Amygdala (tissue), 56 donors: Measurements from ENCODE around the gene ITM2C.
A peak's percentile ranks its signal among the peaks of the same experiment; 100 is the strongest.

Source experiments
- DNase-seq, 56 donors: peaks; one replicate each; lab custom pipeline; 2025; lab: John Stamatoyannopoulos, UW

ITM2C gene

DNA sequence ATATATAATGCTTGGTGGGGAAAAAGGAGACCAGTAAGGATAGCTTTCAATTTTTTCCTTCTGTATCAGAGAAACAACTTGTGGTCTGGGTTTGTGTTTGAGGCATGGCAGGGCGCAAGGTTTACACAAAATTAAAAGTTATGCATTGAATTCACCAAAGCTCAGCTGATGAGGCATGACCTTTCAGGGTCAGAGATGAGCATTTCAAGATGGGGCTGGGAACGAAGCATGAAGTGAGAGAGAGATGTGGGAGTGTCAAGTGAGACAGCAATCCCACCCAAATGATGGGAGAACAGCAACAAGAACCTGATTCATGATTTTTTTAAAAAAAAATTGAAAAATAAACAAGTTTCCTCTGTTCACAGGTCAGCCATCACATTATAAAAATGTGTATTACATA lies 55.4 kb downstream of the ITM2C start:
- no peak for DNase-seq

DNA sequence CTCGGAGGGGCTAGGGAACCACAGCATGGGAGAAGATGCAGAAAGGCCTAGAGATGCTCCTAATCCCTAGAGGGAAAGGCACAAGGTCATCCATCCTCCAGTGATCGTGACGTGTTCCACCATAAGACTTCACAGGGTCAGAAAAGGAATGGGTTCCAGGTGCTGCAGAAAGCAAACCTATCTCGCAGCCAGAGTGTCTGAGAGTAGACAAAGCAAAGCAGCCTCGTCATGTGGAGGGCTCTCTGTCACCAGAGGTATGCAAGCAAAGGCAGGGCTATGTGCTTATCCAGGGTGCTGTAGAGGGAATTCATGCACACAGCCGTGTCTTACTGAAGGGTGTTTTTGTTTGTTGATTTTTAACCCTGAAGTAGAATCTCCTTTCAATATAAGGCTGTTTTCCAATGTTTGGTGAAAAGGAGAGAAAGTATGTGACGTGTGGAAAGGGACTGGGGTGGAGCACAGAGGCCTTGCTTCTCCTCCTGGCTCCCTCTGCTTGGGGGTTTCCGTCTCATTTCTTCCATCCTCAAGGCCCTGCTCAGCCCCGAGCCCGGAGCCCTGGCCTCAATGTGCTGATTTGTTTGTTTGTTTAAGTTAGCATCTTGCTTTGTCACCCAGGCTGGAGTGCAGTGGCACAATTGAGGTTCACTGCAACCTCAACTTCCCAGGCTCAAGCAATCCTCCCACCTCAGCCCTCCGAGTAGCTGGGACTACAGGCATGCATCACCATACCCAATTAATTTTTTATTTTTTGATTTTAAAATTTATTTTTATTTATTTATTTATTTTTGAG lies 57.3 kb downstream of the ITM2C start:
- DNase-seq, result no peak

DNA sequence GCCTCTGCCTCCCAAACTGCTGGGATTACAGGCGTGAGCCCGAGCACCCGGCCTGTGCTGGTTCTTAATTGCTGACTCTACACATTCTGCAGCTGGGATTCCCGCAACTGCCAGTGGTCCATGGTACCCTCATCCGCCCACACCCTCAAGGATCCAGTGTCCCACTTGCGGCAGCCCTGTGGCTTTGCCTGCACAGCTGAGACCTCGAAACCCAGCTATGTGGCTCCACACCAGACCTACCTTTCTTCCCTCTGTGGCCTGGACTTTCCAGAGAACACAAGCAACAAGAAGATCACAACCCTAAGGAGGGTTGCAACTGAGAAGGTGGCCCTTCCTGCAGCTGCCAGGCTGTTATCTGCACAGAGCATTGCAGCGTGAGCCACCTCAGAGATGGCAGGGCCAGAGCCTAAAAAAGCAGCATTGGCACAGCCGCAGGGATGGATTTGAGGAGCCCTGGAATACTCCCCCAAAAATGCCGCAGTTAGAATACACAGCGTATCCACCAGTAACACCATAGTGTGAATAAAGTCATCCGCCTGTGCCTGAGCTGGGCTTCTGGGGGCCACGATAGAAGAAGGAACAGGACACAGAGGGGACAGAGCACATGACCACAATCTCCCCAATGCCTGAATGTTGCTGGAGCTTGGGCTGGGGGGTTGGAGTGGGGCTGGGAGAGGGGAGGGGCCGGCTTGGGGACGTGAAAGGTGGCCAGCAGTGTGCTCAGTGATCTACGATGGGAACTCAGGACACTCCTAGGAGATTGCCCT lies 58.4 kb downstream of the ITM2C start:
- DNase-seq, result no peak

DNA sequence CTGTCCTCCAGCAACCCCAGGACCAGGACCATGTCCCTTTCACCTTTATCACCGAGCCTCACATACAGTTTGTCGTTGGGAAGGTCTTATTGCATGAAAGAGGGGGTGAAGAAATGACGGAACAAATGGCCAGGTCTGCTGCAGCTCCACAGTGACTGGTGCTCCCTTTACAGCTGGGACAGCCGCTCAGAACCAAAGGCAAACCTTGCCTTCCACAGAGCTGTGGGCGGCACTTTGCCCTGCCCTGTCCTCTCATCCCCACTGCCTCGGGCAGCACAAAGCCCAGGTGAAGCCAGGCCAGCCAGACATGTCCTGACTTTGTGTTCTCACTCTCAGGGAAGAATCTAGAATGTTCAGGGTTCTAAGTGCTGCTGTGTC lies 59.3 kb downstream of the ITM2C start:
- no peak for DNase-seq

DNA sequence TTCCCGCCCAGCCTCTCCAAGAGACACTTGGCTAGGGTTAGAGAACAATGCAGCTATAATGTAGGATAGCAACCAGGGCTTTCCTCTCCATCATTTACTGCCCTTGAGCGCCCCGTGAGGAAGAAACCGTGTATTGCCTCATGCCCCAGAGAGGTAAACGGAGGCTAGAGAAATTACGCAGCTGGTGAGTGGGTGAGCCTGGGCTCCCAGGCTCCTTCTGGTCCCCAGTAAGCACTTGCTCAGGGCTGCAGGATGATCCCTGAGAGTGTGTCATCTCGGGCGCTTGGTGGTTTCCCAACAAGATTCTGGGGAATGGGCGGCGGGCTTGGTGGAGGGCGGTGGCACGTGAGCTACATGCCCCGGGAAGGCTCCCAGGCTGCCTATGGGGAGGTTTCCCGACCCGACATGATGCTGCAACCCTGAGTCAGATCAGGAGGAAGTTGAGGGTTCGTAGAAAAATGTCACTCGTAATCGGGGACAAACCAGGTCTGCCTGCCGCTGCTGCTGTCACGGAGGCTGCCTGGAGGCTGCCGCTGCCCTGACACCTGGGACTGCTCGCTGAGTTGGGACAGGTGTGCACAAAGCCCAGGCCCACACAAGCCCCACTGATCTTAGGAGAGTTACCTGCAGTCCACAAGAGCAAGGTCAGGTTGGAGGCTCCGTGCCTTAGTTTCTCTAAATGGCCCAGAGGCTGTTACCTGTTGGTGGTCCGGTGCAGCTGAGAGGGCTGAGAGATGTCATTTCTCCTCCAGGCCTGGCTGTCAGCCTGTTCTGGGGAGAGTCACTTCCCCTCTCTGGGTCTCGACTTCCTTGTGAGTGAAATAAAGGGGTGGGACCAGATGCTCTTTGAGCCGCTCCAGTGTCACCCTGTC lies 60.0 kb downstream of the ITM2C start, which contains the start of gene GPR55:
TSS of gene GPR55 (minus strand) at position 773 of the 872 bp plus-strand sequence. CDS start 14,280 bp downstream, outside the sequence.
- DNase-seq, result peak in 4 of 56 donors; percentile 5 to 20 (median 14)

DNA sequence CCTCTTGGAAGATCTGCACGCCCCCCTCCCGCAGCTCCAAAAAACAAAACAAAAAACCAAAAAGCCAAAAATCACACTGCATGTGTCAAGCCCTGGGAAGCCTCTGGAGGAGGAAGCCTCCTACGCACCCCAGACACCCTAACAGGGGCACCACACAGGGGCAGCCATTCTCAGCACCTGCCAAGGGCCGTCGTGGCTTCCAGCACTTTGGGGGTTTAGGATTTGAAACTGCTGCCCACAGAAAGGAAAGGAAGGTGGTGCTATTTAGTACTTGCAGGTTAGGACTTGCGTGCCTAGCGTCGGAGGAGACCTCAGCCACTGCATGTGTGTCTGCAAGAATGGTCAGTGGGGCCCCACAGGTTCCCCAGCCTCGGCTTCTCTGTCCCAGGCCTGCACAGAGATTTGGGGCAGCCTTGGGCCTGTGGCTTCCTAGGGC lies 60.7 kb downstream of the ITM2C start:
- DNase-seq, result no peak

DNA sequence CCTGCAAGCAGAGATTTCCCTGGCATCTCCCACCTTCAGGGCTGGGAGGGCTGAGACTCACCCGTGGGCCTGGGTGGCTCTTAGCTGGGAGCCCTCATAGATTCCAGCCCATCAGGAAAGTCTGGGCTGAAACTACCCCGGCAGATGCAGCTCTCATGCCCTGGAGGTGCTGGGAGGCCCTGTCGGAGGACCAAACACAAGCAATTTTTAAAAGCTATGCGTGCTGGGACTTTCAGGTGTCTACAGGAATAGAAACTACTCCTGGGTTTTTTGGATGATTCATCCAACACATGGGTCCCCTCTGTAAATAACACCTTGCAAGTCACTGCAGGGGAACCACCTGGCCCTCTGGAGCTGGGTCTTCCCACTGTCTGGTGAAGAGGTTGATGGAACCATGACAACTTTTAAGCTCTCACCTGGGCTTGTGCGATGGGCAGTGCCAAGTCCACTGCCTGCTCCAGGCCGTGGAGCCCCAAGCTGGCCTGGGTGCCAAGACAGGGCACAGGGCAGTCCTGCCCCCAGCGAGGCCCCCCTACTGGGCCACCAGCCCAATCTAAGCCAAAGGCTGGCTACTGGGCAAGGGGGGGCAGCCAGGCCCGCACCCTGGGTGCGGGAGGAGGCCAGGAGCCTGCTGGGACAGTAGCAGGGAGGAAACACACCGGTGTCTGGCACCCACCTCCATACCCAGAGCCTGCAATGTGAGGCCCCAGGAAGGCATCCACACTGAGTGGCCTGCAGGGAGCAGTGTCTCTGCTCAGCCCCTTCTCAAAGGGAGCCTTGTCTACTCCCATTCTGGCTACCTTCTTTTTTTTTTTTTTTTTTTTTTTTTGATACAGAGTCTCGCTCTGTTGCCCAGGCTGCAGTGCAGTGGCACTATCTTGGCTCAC lies 61.4 kb downstream of the ITM2C start:
- no peak for DNase-seq

DNA sequence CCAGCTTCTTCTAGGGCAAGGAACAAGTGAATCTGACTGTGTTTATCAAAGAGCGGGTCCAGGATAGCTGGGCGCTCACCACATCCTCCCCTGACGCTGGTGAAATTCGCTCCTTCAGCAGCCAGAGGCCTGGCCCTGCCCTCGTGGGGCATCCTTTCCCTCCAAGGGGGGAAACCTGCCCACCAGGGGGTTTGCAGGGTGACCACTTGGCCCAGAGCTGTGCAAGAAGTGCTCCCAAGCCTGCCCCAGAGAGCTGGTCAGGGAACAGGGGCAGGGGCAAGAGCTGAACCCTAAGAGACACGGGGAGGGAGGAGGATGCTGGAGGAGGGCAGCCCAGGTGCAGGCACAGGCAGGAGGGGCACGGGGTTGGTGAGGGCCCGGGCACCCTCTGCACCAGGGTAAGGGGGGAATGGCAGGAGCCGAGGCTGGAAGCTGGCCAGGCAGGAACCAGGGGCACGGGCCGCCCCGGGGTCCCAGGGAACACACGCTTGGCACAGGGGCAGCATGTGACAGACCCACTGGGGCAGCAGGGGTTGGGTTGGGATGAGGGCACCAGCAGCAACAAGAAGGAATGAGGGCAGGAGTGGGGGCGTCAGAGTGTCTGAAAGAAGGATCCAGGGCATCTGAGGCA lies 63.1 kb downstream of the ITM2C start:
- no peak for DNase-seq
